Measurements from ENCODE around the gene A2ML1. TPM values are rescaled to one million over a fixed set of nuclear protein-coding genes. Genes with fewer than 3 reads are reported as not detected.
A peak's percentile ranks its signal among the peaks of the same experiment; 100 is the strongest.

The A2ML1 gene
- total and polyA plus RNA-seq, 2 donors (not counting 3 experiments of a cell fraction or from before 2014, with no cell fraction given), result not detected

- intact Hi-C loops (cut with micrococcal nuclease), result no loop called here
- no peaks in the 10 kb centered on the region for H3K9me1 ChIP-seq (replicated peaks; ENCODE audit: control insufficient read depth, extremely low read depth, insufficient read depth, low read length)
- H3K9me3 ChIP-seq (replicated peaks; ENCODE audit: control insufficient read depth, insufficient read depth, low read length), result no peaks in the 10 kb centered on the region
Observed at GRCh38 chr12:8887285-8887715, 64.9 kb downstream of the A2ML1 start.

More at GRCh38 chr12:8887285-8887715, 64.9 kb downstream of the A2ML1 start:
- ChIA-PET POLR2A (no interaction called here), CTCF (interaction anchor here (0.6 to 1.4 kb wide), 4 partner anchors 230 to 622 kb away, joined by 3 to 4 read pairs (median 4); no protein-coding TSS in a partner anchor)
- Histone ChIP-seq H2AFZ (ENCODE audit: low read depth, low read length) (no peak overlapping the region), H4K20me1 (replicated peaks; ENCODE audit: control insufficient read depth, extremely low read depth, insufficient read depth, low read length) (no peaks in the 10 kb centered on the region), H3K27ac (ENCODE audit: insufficient read depth, low read depth, low read length) (no peak overlapping the region), H3K36me3 (ENCODE audit: control insufficient read depth in 2 of 2, extremely low read depth in 1 of 2, insufficient read depth in 2 of 2, low read length in 2 of 2) (no peaks in the 10 kb centered on the region), H3K4me3 (replicated peaks in 1 of 3; ENCODE audit: insufficient read depth in 1 of 3, low read depth in 1 of 3, low read length in 3 of 3) (no peak overlapping the region), H3K9ac (replicated peaks; ENCODE audit: extremely low read depth, insufficient read depth, low read length) (no peak overlapping the region), H3K4me1 (ENCODE audit: control insufficient read depth, extremely low read depth, insufficient read depth, low read length) (no peaks in the 10 kb centered on the region), H3K27me3 (ENCODE audit: control insufficient read depth in 2 of 2, insufficient read depth in 2 of 2, low read length in 2 of 2) (peaks cover 0 to 3% of the 10 kb centered on the region in 2 experiments), H3K79me2 (ENCODE audit: control insufficient read depth, insufficient read depth, low read length) (no peaks in the 10 kb centered on the region), H3K4me2 (ENCODE audit: insufficient read depth, low read length) (no peak overlapping the region)
- dilution Hi-C loops (cut with MboI; ENCODE audit: extremely low pct_ligation_motif_present, low sequenced_read_pairs), result no loop called here
- no TSS peak for BruUV-seq (replicated peaks)
- TF ChIP-seq POLR2AphosphoS5 (IDR thresholded peaks at IDR 0.05; ENCODE audit: insufficient read depth, low read depth, low read length) (no peak), FOS (IDR thresholded peaks at IDR 0.05; ENCODE audit: borderline replicate concordance, insufficient read depth, low read length) (no peak), GATA2 (IDR thresholded peaks at IDR 0.05; ENCODE audit: insufficient read depth, insufficient read length, low read depth, low read length) (no peak), MAX (IDR thresholded peaks at IDR 0.05; ENCODE audit: insufficient read depth, insufficient read length) (no peak), MYC (IDR thresholded peaks at IDR 0.05; ENCODE audit: low read depth, low read length) (no peak), JUN (IDR thresholded peaks at IDR 0.05; ENCODE audit: borderline replicate concordance, insufficient read depth, insufficient read length, low read depth) (no peak), CTCF (IDR thresholded peaks at IDR 0.05; ENCODE audit: extremely low read depth in 1 of 2, insufficient read depth in 1 of 2, low read depth in 1 of 2, low read length in 2 of 2) (no peak), EZH2 (IDR thresholded peaks at IDR 0.05; ENCODE audit: borderline replicate concordance, low read depth, low read length, severe bottlenecking) (no peak), POLR2A (IDR thresholded peaks at IDR 0.05; ENCODE audit: low read depth, low read length) (no peak)
- FAIRE-seq (no peak), DNase-seq (ENCODE audit: low read depth, low spot score) (peak; percentile 3)

Data from endothelial cell of umbilical vein (primary cell).